ENCODE measurements around the gene CALM3.
"Not testable (repeated sequence)": the region's sequence is repeated elsewhere in the genome, so short reads cannot be mapped to it uniquely, and the experiment has no call there.

CALM3 gene

DNA sequence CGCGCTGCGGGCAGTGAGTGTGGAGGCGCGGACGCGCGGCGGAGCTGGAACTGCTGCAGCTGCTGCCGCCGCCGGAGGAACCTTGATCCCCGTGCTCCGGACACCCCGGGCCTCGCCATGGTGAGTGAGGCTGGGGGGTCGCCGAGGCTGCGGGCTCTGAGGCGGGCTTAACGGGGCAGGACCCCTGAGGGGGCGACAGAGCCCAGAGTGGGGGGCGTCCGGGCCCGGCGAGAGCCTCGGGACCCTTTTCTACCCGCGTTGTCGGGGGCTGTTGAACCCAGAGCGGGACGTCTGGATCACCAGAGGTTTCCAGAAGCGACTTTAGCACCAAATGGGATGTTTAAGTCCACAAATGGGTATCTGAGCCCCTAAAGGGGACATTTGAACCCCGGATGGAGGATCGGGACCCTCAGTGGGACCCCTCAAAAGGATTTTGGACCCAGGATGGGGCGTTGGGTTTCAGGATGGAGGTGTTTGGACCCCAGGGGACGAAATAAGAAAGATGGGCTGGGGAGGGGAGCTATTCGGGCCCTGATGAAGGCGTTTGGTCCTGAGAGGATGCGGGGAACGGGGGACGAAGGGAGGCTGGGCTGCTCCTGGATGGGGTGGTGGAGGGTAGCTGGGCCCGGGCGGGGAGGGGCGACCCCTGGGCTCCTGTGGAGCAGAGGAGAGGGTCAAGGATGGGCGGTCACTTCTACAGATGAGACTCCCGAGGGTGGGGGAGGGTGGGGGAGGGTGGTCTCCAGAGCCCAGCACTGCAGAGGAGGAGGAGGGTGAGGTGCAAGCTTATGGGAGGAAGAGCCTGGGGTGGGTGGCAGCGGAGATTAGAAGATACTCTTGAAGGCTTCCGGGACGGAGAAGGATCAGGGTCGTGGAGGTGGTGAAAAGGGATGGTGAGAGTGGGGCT lies at the start of gene CALM3:
CALM3 (plus strand) TSS at position 13 of the 907 bp plus-strand sequence; CDS start at position 118, 105 bp downstream.
- Histone ChIP-seq H3K4me2 (ENCODE audit: insufficient read depth, low read length) (peak within 1 kb of the TSS; percentile 95), H3K4me1 (ENCODE audit: insufficient read depth, low read length) (peaks cover 37% of the 10 kb centered on the region), H2AFZ (ENCODE audit: low read depth, low read length) (peak within 1 kb of the TSS; percentile 95), H4K20me1 (ENCODE audit: insufficient read depth, low read length) (peaks cover 46% of the 10 kb centered on the region), H3K9ac (ENCODE audit: low read depth, low read length) (peak within 1 kb of the TSS; percentile 93), H3K27me3 (ENCODE audit: insufficient read depth, low read length, poor library complexity) (no peaks in the 10 kb centered on the region), H3K36me3 (ENCODE audit: insufficient read depth, low read length) (peaks cover 43% of the 10 kb centered on the region), H3K4me3 (ENCODE audit: low read depth in 1 of 2, low read length in 2 of 2) (peak within 1 kb of the TSS; percentile 72 to 84), H3K79me2 (ENCODE audit: insufficient read depth, low read length) (peaks cover 54% of the 10 kb centered on the region), H3K27ac (ENCODE audit: low read length) (peak within 1 kb of the TSS; percentile 100), H3K9me3 (ENCODE audit: insufficient read depth, low read length, severe bottlenecking) (peaks cover 6% of the 10 kb centered on the region)
- DNase-seq (peak; percentile 55), ATAC-seq (ENCODE audit: insufficient read depth, low read depth) (peak; percentile 27; the same call in 2 of the 3 replicates)
- TF ChIP-seq, protein P1, sequence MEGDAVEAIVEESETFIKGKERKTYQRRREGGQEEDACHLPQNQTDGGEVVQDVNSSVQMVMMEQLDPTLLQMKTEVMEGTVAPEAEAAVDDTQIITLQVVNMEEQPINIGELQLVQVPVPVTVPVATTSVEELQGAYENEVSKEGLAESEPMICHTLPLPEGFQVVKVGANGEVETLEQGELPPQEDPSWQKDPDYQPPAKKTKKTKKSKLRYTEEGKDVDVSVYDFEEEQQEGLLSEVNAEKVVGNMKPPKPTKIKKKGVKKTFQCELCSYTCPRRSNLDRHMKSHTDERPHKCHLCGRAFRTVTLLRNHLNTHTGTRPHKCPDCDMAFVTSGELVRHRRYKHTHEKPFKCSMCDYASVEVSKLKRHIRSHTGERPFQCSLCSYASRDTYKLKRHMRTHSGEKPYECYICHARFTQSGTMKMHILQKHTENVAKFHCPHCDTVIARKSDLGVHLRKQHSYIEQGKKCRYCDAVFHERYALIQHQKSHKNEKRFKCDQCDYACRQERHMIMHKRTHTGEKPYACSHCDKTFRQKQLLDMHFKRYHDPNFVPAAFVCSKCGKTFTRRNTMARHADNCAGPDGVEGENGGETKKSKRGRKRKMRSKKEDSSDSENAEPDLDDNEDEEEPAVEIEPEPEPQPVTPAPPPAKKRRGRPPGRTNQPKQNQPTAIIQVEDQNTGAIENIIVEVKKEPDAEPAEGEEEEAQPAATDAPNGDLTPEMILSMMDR (IDR thresholded peaks at IDR 0.05; ENCODE audit: borderline replicate concordance, extremely low read depth, low read length, poor library complexity, severe bottlenecking) = no peak
- TF ChIP-seq EZH2 (IDR thresholded peaks at IDR 0.05; ENCODE audit: borderline replicate concordance, low read depth, low read length, severe bottlenecking) = no peak

DNA sequence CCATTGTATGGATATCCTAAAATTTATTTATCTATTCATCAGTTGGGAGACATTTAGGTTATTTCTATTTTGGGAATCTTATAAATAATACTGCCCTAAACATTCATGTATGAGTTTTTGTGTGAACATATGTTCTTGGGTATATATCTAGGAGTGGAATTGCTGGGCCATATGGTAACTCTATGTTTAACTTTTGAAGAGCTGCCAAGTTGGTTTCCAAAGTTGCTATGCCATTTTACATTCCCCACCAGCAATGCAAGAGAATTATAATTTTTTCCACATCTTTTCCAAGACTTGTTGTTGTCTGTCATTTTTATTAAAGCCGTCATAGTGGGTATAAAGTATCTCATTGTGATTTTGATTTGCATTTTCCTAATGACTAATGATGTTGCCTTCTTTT lies 48.2 kb upstream of the CALM3 start:
- Histone ChIP-seq H3K79me2 (ENCODE audit: insufficient read depth, low read length) (no peaks in the 10 kb centered on the region), H3K9ac (ENCODE audit: low read depth, low read length) (no peak overlapping the region), H3K4me1 (ENCODE audit: insufficient read depth, low read length) (no peaks in the 10 kb centered on the region), H2AFZ (ENCODE audit: low read depth, low read length) (no peak overlapping the region), H3K4me3 (ENCODE audit: low read depth in 1 of 2, low read length in 2 of 2) (no peak overlapping the region), H3K27ac (ENCODE audit: low read length) (no peak overlapping the region), H3K27me3 (ENCODE audit: insufficient read depth, low read length, poor library complexity) (no peaks in the 10 kb centered on the region), H3K4me2 (ENCODE audit: insufficient read depth, low read length) (no peak overlapping the region), H3K9me3 (ENCODE audit: insufficient read depth, low read length, severe bottlenecking) (peaks cover 16% of the 10 kb centered on the region), H4K20me1 (ENCODE audit: insufficient read depth, low read length) (no peaks in the 10 kb centered on the region), H3K36me3 (ENCODE audit: insufficient read depth, low read length) (no peaks in the 10 kb centered on the region)
- TF ChIP-seq EZH2 (IDR thresholded peaks at IDR 0.05; ENCODE audit: borderline replicate concordance, low read depth, low read length, severe bottlenecking) = no peak
- no peak for ATAC-seq (ENCODE audit: insufficient read depth, low read depth)
- no peak for DNase-seq

DNA sequence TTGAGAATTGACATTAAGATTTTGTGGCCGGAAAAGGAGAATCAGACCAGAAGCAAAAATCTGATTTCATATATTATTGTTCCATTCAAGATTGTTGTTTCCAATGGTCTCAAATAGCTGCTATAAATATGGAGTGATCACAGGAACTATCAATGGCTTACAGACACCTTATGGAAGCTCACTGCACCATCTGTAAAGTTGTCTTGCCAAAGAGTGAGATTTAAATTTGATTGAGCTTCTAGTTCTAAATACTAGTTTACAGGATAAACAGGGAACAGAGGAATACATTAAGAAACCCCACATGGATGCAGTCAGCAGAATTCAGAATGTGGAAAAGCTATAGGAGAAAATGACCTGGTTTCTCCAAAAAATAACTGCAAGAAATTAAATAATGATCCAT lies 47.0 kb upstream of the CALM3 start:
- H4K20me1 ChIP-seq (ENCODE audit: insufficient read depth, low read length) = no peaks in the 10 kb centered on the region
- no peak overlapping the region for H3K9ac ChIP-seq (ENCODE audit: low read depth, low read length)
- TF ChIP-seq, protein P1 (IDR thresholded peaks at IDR 0.05; ENCODE audit: borderline replicate concordance, extremely low read depth, low read length, poor library complexity, severe bottlenecking) = no peak
- TF ChIP-seq EZH2 (IDR thresholded peaks at IDR 0.05; ENCODE audit: borderline replicate concordance, low read depth, low read length, severe bottlenecking) = no peak
- no peak overlapping the region for H3K27ac ChIP-seq (ENCODE audit: low read length)
- no peak overlapping the region for H2AFZ ChIP-seq (ENCODE audit: low read depth, low read length)
- H3K4me1 ChIP-seq (ENCODE audit: insufficient read depth, low read length) = no peaks in the 10 kb centered on the region
- no peaks in the 10 kb centered on the region for H3K79me2 ChIP-seq (ENCODE audit: insufficient read depth, low read length)
- ATAC-seq (ENCODE audit: insufficient read depth, low read depth) (no peak), DNase-seq (no peak)
- H3K4me2 ChIP-seq (ENCODE audit: insufficient read depth, low read length) = no peak overlapping the region
- H3K36me3 ChIP-seq (ENCODE audit: insufficient read depth, low read length) = no peaks in the 10 kb centered on the region
- H3K9me3 ChIP-seq (ENCODE audit: insufficient read depth, low read length, severe bottlenecking) = peaks cover 16% of the 10 kb centered on the region
- H3K4me3 ChIP-seq (ENCODE audit: low read depth in 1 of 2, low read length in 2 of 2) = no peak overlapping the region
- H3K27me3 ChIP-seq (ENCODE audit: insufficient read depth, low read length, poor library complexity) = no peaks in the 10 kb centered on the region

DNA sequence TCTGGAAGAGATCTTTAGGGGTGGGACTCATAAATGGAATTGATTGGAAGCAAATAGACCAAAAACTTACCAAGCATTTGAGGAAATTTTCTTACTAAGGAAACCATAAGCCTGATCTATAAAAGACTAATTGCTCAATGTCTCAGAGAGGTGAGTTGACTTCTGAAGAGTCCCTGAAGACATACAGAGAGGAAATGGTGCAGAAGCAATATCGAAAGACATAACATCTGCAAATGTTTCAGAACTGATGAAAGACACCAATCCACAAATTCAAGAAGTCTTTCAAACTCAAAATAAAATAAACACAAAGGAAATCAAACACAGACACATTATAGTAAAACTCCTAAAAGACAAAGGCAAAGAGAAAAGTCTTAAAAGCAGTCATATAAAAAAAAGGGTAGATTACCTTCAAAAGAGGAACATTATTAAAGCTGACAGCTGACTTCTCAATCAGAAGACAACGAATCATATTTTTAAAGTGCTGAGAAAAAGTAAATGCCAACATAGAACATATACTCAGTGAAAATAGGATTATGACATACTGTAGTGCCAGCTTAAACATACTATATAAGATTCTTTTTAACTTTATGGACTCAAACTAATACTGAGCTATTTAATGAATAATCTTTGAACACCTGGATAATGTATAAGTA lies 45.4 kb upstream of the CALM3 start:
- H3K27me3 ChIP-seq (ENCODE audit: insufficient read depth, low read length, poor library complexity) = no peaks in the 10 kb centered on the region
- no peaks in the 10 kb centered on the region for H3K79me2 ChIP-seq (ENCODE audit: insufficient read depth, low read length)
- no peaks in the 10 kb centered on the region for H3K4me1 ChIP-seq (ENCODE audit: insufficient read depth, low read length)
- no peak for DNase-seq
- no peak overlapping the region for H3K9ac ChIP-seq (ENCODE audit: low read depth, low read length)
- H3K4me3 ChIP-seq (ENCODE audit: low read depth in 1 of 2, low read length in 2 of 2) = no peak overlapping the region
- H3K27ac ChIP-seq (ENCODE audit: low read length) = no peak overlapping the region
- H3K36me3 ChIP-seq (ENCODE audit: insufficient read depth, low read length) = no peaks in the 10 kb centered on the region
- ATAC-seq (ENCODE audit: insufficient read depth, low read depth) = no peak
- H2AFZ ChIP-seq (ENCODE audit: low read depth, low read length) = no peak overlapping the region
- no peak overlapping the region for H3K4me2 ChIP-seq (ENCODE audit: insufficient read depth, low read length)
- H3K9me3 ChIP-seq (ENCODE audit: insufficient read depth, low read length, severe bottlenecking) = peaks cover 4% of the 10 kb centered on the region
- H4K20me1 ChIP-seq (ENCODE audit: insufficient read depth, low read length) = no peaks in the 10 kb centered on the region
- TF ChIP-seq EZH2 (IDR thresholded peaks at IDR 0.05; ENCODE audit: borderline replicate concordance, low read depth, low read length, severe bottlenecking) = no peak

DNA sequence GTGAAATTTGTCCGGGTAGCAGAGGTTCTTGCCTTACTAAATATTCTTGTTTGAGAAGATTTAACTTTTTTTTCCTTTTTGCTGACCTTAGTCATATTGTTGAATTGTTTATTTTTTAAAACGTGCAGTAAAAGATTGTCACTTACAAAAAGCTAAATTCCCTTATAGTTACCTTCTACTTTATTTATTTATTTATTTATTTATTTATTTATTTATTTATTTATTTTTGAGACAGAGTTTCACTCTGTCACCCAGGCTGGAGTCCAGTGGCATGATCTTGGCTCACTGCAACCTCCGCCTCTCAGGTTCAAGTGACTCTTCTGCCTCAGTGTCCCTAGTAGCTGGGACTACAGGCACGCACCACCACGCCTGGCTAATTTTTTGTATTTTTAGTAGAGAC lies 44.7 kb upstream of the CALM3 start:
- ATAC-seq (ENCODE audit: insufficient read depth, low read depth); H2AFZ ChIP-seq (ENCODE audit: low read depth, low read length); H3K27ac ChIP-seq (ENCODE audit: low read length); DNase-seq; H3K4me1 ChIP-seq (ENCODE audit: insufficient read depth, low read length); H3K9me3 ChIP-seq (ENCODE audit: insufficient read depth, low read length, severe bottlenecking); H3K4me2 ChIP-seq (ENCODE audit: insufficient read depth, low read length); H4K20me1 ChIP-seq (ENCODE audit: insufficient read depth, low read length); H3K27me3 ChIP-seq (ENCODE audit: insufficient read depth, low read length, poor library complexity); H3K79me2 ChIP-seq (ENCODE audit: insufficient read depth, low read length); H3K9ac ChIP-seq (ENCODE audit: low read depth, low read length); H3K36me3 ChIP-seq (ENCODE audit: insufficient read depth, low read length); H3K4me3 ChIP-seq (ENCODE audit: low read depth in 1 of 2, low read length in 2 of 2): not testable (repeated sequence)
